NT2/D1 (cell line): ENCODE results near the gene TTLL11.

Source experiments
- DNase-seq: peaks from one replicate; pipeline ENCODE4 v3.0.0-alpha.2; 2011; ENCODE audit warnings: low read depth, low spot score
- H3K27me3 ChIP-seq: 2 replicates; pipeline ENCODE4 v1.6.0; 2011; ENCODE audit warnings: mild to moderate bottlenecking; ENCODE audit not compliant: insufficient read length, insufficient read depth
- H3K36me3 ChIP-seq: 2 replicates; pipeline ENCODE4 v1.6.1; 2011; ENCODE audit warnings: mild to moderate bottlenecking, low read length, mixed read lengths; ENCODE audit not compliant: insufficient read depth, insufficient read length
- H3K4me1 ChIP-seq: 2 replicates; pipeline ENCODE4 v1.5.1; 2011; ENCODE audit not compliant: insufficient read depth, insufficient read length
- H3K4me3 ChIP-seq: 2 replicates; pipeline ENCODE4 v1.5.1; 2011; ENCODE audit warnings: low read depth; ENCODE audit not compliant: insufficient read length
- H3K9ac ChIP-seq: 2 replicates; pipeline ENCODE4 v1.6.0; 2011; ENCODE audit warnings: low read depth; ENCODE audit not compliant: insufficient read length
- H3K9me3 ChIP-seq: 2 replicates; pipeline ENCODE4 v1.5.1; 2011; ENCODE audit warnings: mild to moderate bottlenecking, low read length; ENCODE audit not compliant: insufficient read depth
- SUZ12 ChIP-seq: IDR thresholded peaks from 2 replicates; pipeline ENCODE4 v1.6.1; 2011; ENCODE audit not compliant: insufficient read length, insufficient read depth; ENCODE audit errors: extremely low read depth
- YY1 ChIP-seq: IDR thresholded peaks from 2 replicates; pipeline ENCODE4 v1.6.1; 2011; ENCODE audit not compliant: insufficient read length, insufficient read depth
- ZNF274 ChIP-seq: IDR thresholded peaks from 2 replicates; pipeline ENCODE4 v1.6.1; 2011; ENCODE audit warnings: mild to moderate bottlenecking, low read depth, low read length

The TTLL11 gene

GRCh38 chr9:121781145-121781548 is 312.0 kb downstream of the TTLL11 start:
- H3K36me3 ChIP-seq: peaks cover 73% of the 10 kb centered on the region
- no peak for DNase-seq

GRCh38 chr9:121780177-121781040 is 312.7 kb downstream of the TTLL11 start:
- Histone ChIP-seq H3K9me3 (0 out of 2 replicates have a peak, but pooled peaks cover 3% of the 10 kb centered on the region), H3K27me3 (no peaks in the 10 kb centered on the region), H3K4me1 (peaks cover 29% of the 10 kb centered on the region), H3K36me3 (peaks cover 74% of the 10 kb centered on the region), H3K4me3 (no peak overlapping the region), H3K9ac (no peak overlapping the region)
- no peak for TF ChIP-seq SUZ12
- TF ChIP-seq ZNF274: no peak
- TF ChIP-seq YY1: no peak
- DNase-seq: no peak

More at GRCh38 chr9:121781145-121781548, 312.0 kb downstream of the TTLL11 start:
- H3K9ac ChIP-seq: no peak overlapping the region
- no peak for TF ChIP-seq SUZ12
- TF ChIP-seq ZNF274: no peak
- TF ChIP-seq YY1: no peak
- H3K27me3 ChIP-seq: no peaks in the 10 kb centered on the region
- H3K4me3 ChIP-seq: no peak overlapping the region
- H3K4me1 ChIP-seq: peaks cover 30% of the 10 kb centered on the region
- H3K9me3 ChIP-seq: 0 out of 2 replicates have a peak, but pooled peaks cover 3% of the 10 kb centered on the region

GRCh38 chr9:121779381-121780117 is 313.6 kb downstream of the TTLL11 start:
- Histone ChIP-seq H3K9me3 (0 out of 2 replicates have a peak, but pooled peaks cover 3% of the 10 kb centered on the region), H3K4me1 (peaks cover 24% of the 10 kb centered on the region), H3K4me3 (no peak overlapping the region), H3K27me3 (no peaks in the 10 kb centered on the region), H3K36me3 (peaks cover 77% of the 10 kb centered on the region), H3K9ac (no peak overlapping the region)
- DNase-seq: no peak
- TF ChIP-seq ZNF274 (no peak), YY1 (no peak), SUZ12 (no peak)

- TF ChIP-seq ZNF274 (no peak), SUZ12 (no peak), YY1 (no peak)
- DNase-seq: no peak
- no peak overlapping the region for H3K4me3 ChIP-seq
Observed at GRCh38 chr9:121778252-121779225, 314.6 kb downstream of the TTLL11 start.

GRCh38 chr9:121776739-121777637 is 316.1 kb downstream of the TTLL11 start:
- DNase-seq: no peak
- no peak overlapping the region for H3K4me3 ChIP-seq
- H3K27me3 ChIP-seq: no peaks in the 10 kb centered on the region
- H3K4me1 ChIP-seq: peaks cover 10% of the 10 kb centered on the region
- TF ChIP-seq YY1 (no peak), ZNF274 (no peak), SUZ12 (no peak)
- peaks cover 78% of the 10 kb centered on the region for H3K36me3 ChIP-seq
- H3K9me3 ChIP-seq: 0 out of 2 replicates have a peak, but pooled peaks cover 3% of the 10 kb centered on the region
- no peak overlapping the region for H3K9ac ChIP-seq

More at GRCh38 chr9:121778252-121779225, 314.6 kb downstream of the TTLL11 start:
- Histone ChIP-seq H3K4me1 (peaks cover 15% of the 10 kb centered on the region), H3K27me3 (no peaks in the 10 kb centered on the region), H3K9ac (no peak overlapping the region), H3K36me3 (peaks cover 79% of the 10 kb centered on the region), H3K9me3 (0 out of 2 replicates have a peak, but pooled peaks cover 3% of the 10 kb centered on the region)
